Activated naive CD8-positive, alpha-beta T cell treated with anti-CD3 and anti-CD28 coated beads, Interleukin-2, amount 10 ng/mL, durations not matched to agents 7 days and 5 days (primary cell): ENCODE measurements around the gene PGBD5. TPM values are rescaled to one million over a fixed set of nuclear protein-coding genes. Genes with fewer than 3 reads are reported as not detected.
"Not testable (repeated sequence)": the region's sequence is repeated elsewhere in the genome, so short reads cannot be mapped to it uniquely, and the experiment has no call there.

Source experiments
- ATAC-seq: fragments of 150-1000 bp; cut with Tn5 transposase; one replicate; pipeline ENCODE4 v1.10.0; 2021; ENCODE audit warnings: low read depth, moderate library complexity
- POLR2A ChIA-PET: fragments of 350-600 bp; sonication (Branson Sonifier 250); formaldehyde crosslinking; loops from one replicate; lab custom pipeline; 2021; ENCODE audit warnings: antibody characterized with exemption; lab: Charles Lee
- DNase-seq: peaks from one replicate; pipeline ENCODE4 v3.0.0; 2021
- H3K27ac Mint-ChIP-seq: one replicate; pipeline ENCODE4 v1.8.0; 2022; ENCODE audit warnings: mild to moderate bottlenecking, mixed read lengths
- H3K27me3 Mint-ChIP-seq: one replicate; pipeline ENCODE4 v1.8.0; 2022; ENCODE audit warnings: mild to moderate bottlenecking, moderate library complexity, mixed read lengths
- H3K36me3 Mint-ChIP-seq: one replicate; pipeline ENCODE4 v1.8.0; 2021; ENCODE audit warnings: mild to moderate bottlenecking, mixed read lengths
- H3K4me1 Mint-ChIP-seq: one replicate; pipeline ENCODE4 v1.8.0; 2021; ENCODE audit warnings: mixed read lengths
- H3K4me3 Mint-ChIP-seq: one replicate; pipeline ENCODE4 v1.8.0; 2022; ENCODE audit warnings: mild to moderate bottlenecking, moderate library complexity, mixed read lengths
- H3K9me3 Mint-ChIP-seq: one replicate; pipeline ENCODE4 v1.8.0; 2021; ENCODE audit warnings: mixed read lengths
- total RNA-seq, 2 experiments: library from RNA; stranded (reverse); gene quantifications; one replicate each; pipeline ENCODE4 v1.2.3, GENCODE V29; 2021

PGBD5 gene
- total RNA-seq: not detected

- Mint-ChIP-seq H3K27me3 (peaks cover 62% of the 10 kb centered on the region), H3K36me3 (no peaks in the 10 kb centered on the region), H3K4me3 (peak within 1 kb of the TSS; percentile 58), H3K27ac (no peak within 1 kb of the TSS), H3K9me3 (no peaks in the 10 kb centered on the region), H3K4me1 (peaks cover 16% of the 10 kb centered on the region)
- DNase-seq (peak; percentile 83), ATAC-seq (peak; percentile 73)
- POLR2A ChIA-PET: no interaction called here
Observed at GRCh38 chr1:230426246-230427093, at the start of gene PGBD5. Gene PGBD5 (minus strand): TSS chr1:230426332. CDS start chr1:230425928, 404 bp downstream.

DNA sequence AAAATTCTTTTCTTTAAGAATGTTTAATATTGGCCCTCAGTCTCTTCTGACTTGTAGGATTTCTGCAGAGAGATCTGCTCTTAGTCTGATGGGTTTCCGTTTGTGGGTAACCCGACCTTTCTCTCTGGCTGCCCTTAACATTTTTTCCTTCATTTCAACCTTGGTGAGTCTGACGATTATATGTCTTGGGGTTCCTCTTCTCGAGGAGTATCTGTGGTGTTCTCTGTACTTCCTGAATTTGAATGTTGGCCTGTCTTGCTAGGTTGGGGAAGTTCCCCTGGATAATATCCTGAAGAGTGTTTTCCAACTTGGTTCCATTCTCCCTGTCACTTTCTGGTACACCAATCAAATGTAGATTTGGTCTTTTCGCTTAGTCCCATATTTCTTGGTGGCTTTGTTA lies 48.8 kb upstream of the PGBD5 start:
- H3K9me3 Mint-ChIP-seq, DNase-seq, ATAC-seq, H3K36me3 Mint-ChIP-seq, H3K4me3 Mint-ChIP-seq, POLR2A ChIA-PET, H3K27ac Mint-ChIP-seq, H3K4me1 Mint-ChIP-seq: not testable (repeated sequence)
- H3K27me3 Mint-ChIP-seq: peaks cover 20% of the 10 kb centered on the region

GRCh38 chr1:230470750-230471149 lies 44.6 kb upstream of the PGBD5 start:
- H3K36me3 Mint-ChIP-seq, DNase-seq, ATAC-seq, POLR2A ChIA-PET, H3K4me3 Mint-ChIP-seq, H3K9me3 Mint-ChIP-seq, H3K27ac Mint-ChIP-seq, H3K4me1 Mint-ChIP-seq: not testable (repeated sequence)
- peaks cover 10% of the 10 kb centered on the region for H3K27me3 Mint-ChIP-seq

GRCh38 chr1:230469271-230469670 lies 43.1 kb upstream of the PGBD5 start:
- POLR2A ChIA-PET: no interaction called here
- H3K27me3 Mint-ChIP-seq: peaks cover 10% of the 10 kb centered on the region
- no peaks in the 10 kb centered on the region for H3K36me3 Mint-ChIP-seq
- H3K4me1 Mint-ChIP-seq: no peaks in the 10 kb centered on the region
- no peak overlapping the region for H3K4me3 Mint-ChIP-seq
- no peak overlapping the region for H3K27ac Mint-ChIP-seq
- DNase-seq: no peak
- no peak for ATAC-seq
- peaks cover 5% of the 10 kb centered on the region for H3K9me3 Mint-ChIP-seq

DNA sequence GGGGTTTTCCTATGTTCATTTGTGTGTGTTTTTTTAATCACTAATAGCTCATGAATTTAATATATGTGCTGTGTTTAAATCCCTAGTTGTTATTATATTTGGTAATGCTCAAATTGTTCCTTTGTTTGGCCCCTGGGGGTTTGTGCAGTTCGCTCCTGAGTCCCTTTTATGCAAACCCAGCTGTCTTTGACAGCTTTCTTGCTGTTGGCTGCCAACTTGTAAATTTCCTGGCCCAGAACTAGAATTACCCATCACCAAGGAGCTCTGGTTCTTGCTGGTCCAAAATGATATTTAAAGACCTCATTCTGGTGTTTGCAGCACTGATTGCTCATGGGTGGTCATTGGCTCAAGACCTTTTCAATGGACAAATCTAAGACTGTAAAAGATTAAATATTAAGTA lies 39.6 kb upstream of the PGBD5 start:
- H3K27me3 Mint-ChIP-seq: peaks cover 6% of the 10 kb centered on the region
- H3K36me3 Mint-ChIP-seq: no peaks in the 10 kb centered on the region
- POLR2A ChIA-PET: no interaction called here
- DNase-seq (no peak), ATAC-seq (no peak)
- H3K4me1 Mint-ChIP-seq: no peaks in the 10 kb centered on the region
- no peak overlapping the region for H3K4me3 Mint-ChIP-seq
- H3K27ac Mint-ChIP-seq: no peak overlapping the region
- no peaks in the 10 kb centered on the region for H3K9me3 Mint-ChIP-seq

- Mint-ChIP-seq H3K4me3 (no peak overlapping the region), H3K27ac (no peak overlapping the region), H3K36me3 (no peaks in the 10 kb centered on the region), H3K27me3 (peaks cover 9% of the 10 kb centered on the region), H3K4me1 (no peaks in the 10 kb centered on the region), H3K9me3 (peaks cover 2% of the 10 kb centered on the region)
- POLR2A ChIA-PET: no interaction called here
- no peak for ATAC-seq
- no peak for DNase-seq
Observed at GRCh38 chr1:230464671-230465070, 38.5 kb upstream of the PGBD5 start.

- Mint-ChIP-seq H3K4me3 (no peak overlapping the region), H3K36me3 (no peaks in the 10 kb centered on the region), H3K4me1 (no peaks in the 10 kb centered on the region), H3K27me3 (peaks cover 9% of the 10 kb centered on the region), H3K27ac (no peak overlapping the region), H3K9me3 (peaks cover 2% of the 10 kb centered on the region)
- no peak for DNase-seq
- POLR2A ChIA-PET: no interaction called here
- no peak for ATAC-seq
Observed at GRCh38 chr1:230463760-230464159, 37.6 kb upstream of the PGBD5 start.

DNA sequence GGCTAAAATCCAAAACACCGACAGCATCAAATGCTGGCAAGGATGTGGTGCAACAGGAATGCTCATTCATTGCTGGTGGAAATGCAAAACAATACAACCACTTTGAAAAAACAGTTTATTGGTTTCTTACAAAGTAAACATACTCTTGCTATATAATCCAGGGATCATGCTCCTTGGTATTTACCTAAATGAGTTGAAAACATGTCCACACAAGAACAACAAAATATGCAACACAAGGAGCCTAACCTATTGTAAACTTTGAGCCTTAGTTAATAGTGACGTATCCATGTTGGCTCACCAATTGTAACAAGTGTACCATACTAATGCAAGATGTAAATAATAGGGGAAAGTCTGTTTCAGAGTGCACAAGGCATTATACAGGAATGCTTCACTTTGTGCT lies 37.2 kb upstream of the PGBD5 start:
- Mint-ChIP-seq H3K9me3 (peaks cover 2% of the 10 kb centered on the region), H3K27ac (no peak overlapping the region), H3K27me3 (peaks cover 9% of the 10 kb centered on the region), H3K4me1 (no peaks in the 10 kb centered on the region), H3K36me3 (no peaks in the 10 kb centered on the region), H3K4me3 (no peak overlapping the region)
- no peak for DNase-seq
- ATAC-seq: no peak
- POLR2A ChIA-PET: no interaction called here

DNA sequence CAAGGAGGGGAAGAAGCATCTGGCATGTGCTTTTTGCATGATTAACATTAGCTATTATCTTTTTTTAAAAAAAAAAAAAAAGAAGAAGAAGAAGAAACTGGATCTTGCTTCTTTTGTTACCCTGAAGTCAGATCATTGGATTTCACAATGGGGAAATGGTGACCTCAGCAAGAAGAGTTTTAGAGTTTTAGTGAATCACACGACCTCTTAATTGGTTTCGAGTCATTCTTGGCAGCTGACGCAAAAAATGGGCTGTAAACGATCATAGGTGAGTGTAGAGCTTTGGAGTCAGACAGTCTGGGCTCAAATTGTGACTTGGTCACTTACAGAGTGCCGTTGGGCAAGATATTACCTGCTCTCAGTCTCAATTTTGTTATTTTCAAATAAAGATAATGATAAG lies 33.3 kb upstream of the PGBD5 start:
- Mint-ChIP-seq H3K36me3 (no peaks in the 10 kb centered on the region), H3K4me3 (no peak overlapping the region), H3K9me3 (peaks cover 2% of the 10 kb centered on the region), H3K4me1 (no peaks in the 10 kb centered on the region), H3K27me3 (peaks cover 12% of the 10 kb centered on the region), H3K27ac (no peak overlapping the region)
- POLR2A ChIA-PET: no interaction called here
- ATAC-seq (no peak), DNase-seq (no peak)

GRCh38 chr1:230458509-230458908 lies 32.4 kb upstream of the PGBD5 start:
- Mint-ChIP-seq H3K27me3 (peaks cover 8% of the 10 kb centered on the region), H3K4me3 (no peak overlapping the region), H3K27ac (no peak overlapping the region), H3K4me1 (no peaks in the 10 kb centered on the region), H3K36me3 (no peaks in the 10 kb centered on the region), H3K9me3 (peaks cover 2% of the 10 kb centered on the region)
- POLR2A ChIA-PET: no interaction called here
- DNase-seq: no peak
- ATAC-seq: no peak

DNA sequence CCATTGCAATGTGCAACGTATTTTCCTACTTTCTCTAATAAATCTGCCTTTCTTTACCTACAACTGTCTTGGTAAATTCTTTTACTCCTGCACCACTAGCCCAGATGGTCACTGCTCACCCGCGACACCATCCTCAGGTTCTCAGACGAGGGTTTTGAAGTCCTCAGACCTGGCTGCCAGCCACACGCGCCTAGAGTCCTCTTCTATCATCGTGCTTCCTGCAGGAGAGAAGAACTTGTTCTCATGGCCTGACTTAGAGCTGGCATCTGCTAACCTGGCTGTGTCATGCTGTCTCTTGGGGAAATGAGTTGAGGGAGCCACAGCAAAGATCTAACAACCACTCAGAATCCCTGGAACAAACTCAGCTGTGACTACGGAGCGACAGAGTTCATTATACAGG lies 30.3 kb upstream of the PGBD5 start:
- H3K36me3 Mint-ChIP-seq: no peaks in the 10 kb centered on the region
- peaks cover 2% of the 10 kb centered on the region for H3K9me3 Mint-ChIP-seq
- no peak for DNase-seq
- no peaks in the 10 kb centered on the region for H3K4me1 Mint-ChIP-seq
- ATAC-seq: no peak
- no peak overlapping the region for H3K27ac Mint-ChIP-seq
- POLR2A ChIA-PET: no interaction called here
- H3K4me3 Mint-ChIP-seq: no peak overlapping the region
- H3K27me3 Mint-ChIP-seq: peaks cover 10% of the 10 kb centered on the region

DNA sequence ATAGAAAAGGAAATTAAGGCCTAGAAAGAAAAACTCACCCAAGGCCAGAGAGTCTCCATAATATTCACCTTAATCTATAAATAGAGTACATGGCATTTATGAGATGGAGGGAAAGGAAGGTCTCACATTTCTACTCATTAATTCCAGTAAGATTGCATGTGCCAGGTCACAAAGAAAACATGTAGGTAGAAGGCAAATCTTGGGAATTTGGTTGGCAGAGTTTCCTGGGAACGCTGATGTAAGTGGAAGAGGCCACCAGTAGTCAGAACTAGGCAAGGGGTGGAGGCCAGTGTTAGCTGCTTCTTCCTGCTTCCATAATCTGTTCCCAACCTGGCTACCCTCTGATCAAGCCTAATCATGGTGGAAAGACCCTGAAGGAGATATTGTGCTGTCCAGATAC lies 29.2 kb upstream of the PGBD5 start:
- POLR2A ChIA-PET: no interaction called here
- DNase-seq (no peak), ATAC-seq (no peak)
- Mint-ChIP-seq H3K4me1 (no peaks in the 10 kb centered on the region), H3K9me3 (peaks cover 1% of the 10 kb centered on the region), H3K4me3 (no peak overlapping the region), H3K27ac (no peak overlapping the region), H3K27me3 (peaks cover 7% of the 10 kb centered on the region), H3K36me3 (no peaks in the 10 kb centered on the region)

DNA sequence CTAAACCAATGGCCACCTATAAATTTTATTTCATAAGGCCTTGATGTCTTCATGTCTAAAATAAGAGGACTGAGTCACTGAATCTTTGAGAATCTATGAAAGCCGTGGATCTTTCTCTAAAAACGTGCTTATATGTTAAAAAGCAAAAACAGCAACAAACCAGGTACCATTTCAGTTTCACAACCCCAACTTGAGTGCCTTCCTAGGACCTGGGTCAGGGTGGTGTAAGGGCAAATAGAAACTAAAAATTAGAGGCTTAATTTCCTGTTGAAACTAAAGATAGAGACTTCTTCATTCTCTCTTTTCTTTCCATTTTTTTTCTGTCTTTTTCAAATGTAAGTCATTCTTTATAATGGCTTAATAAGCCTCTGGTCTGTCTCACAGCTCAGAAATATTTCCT lies 27.2 kb upstream of the PGBD5 start:
- ATAC-seq (no peak), DNase-seq (no peak)
- peaks cover 5% of the 10 kb centered on the region for H3K27me3 Mint-ChIP-seq
- H3K4me3 Mint-ChIP-seq: no peak overlapping the region
- no peak overlapping the region for H3K27ac Mint-ChIP-seq
- H3K9me3 Mint-ChIP-seq: no peaks in the 10 kb centered on the region
- no peaks in the 10 kb centered on the region for H3K4me1 Mint-ChIP-seq
- H3K36me3 Mint-ChIP-seq: no peaks in the 10 kb centered on the region
- POLR2A ChIA-PET: no interaction called here

GRCh38 chr1:230441183-230442029 lies 15.3 kb upstream of the PGBD5 start:
- no peak for ATAC-seq
- DNase-seq: no peak
- Mint-ChIP-seq H3K9me3 (no peaks in the 10 kb centered on the region), H3K36me3 (no peaks in the 10 kb centered on the region), H3K27ac (no peak overlapping the region), H3K4me1 (no peaks in the 10 kb centered on the region), H3K4me3 (no peak overlapping the region), H3K27me3 (peaks cover 28% of the 10 kb centered on the region)
- POLR2A ChIA-PET: no interaction called here
